GM12891 (cell line): ENCODE data around the gene PGPEP1.
A peak's percentile ranks its signal among the peaks of the same experiment; 100 is the strongest.

Source experiments
- DNase-seq: peaks from one replicate; pipeline ENCODE4 v3.0.0; 2011; ENCODE audit warnings: low spot score; ENCODE audit not compliant: insufficient read length
- FAIRE-seq: peaks from 2 replicates; lab custom pipeline; 2011; peaks lifted over from hg19 to GRCh38; lab: Jason Lieb, UNC
- PAX5 ChIP-seq: IDR thresholded peaks from 2 replicates; pipeline ENCODE4 v1.6.1; 2011; ENCODE audit warnings: low read length, moderate library complexity, mild to moderate bottlenecking; ENCODE audit not compliant: insufficient read depth, severe bottlenecking
- POLR2A ChIP-seq: IDR thresholded peaks from 2 replicates; pipeline ENCODE4 v1.6.1; 2011; ENCODE audit warnings: low read depth, low read length, control low read depth
- POLR2AphosphoS5 ChIP-seq: IDR thresholded peaks from 2 replicates; pipeline ENCODE4 v1.6.1; 2011; ENCODE audit warnings: low read depth, low read length, control low read depth
- POU2F2 ChIP-seq: IDR thresholded peaks from 2 replicates; pipeline ENCODE4 v1.6.1; 2011; ENCODE audit warnings: low read depth, mild to moderate bottlenecking, control low read depth, low read length, moderate library complexity
- SPI1 ChIP-seq: IDR thresholded peaks from 2 replicates; pipeline ENCODE4 v1.6.1; 2011; ENCODE audit warnings: low read depth, low read length, control low read depth
- TAF1 ChIP-seq: IDR thresholded peaks from 2 replicates; pipeline ENCODE4 v1.6.1; 2011; ENCODE audit warnings: low read depth, low read length, control low read depth

Gene PGPEP1

GRCh38 chr19:18307271-18307681 is 33.1 kb upstream of the PGPEP1 start:
- peak; percentile 73 for FAIRE-seq
- DNase-seq: no peak
- TF ChIP-seq POLR2A: no peak
- no peak for TF ChIP-seq PAX5
- TF ChIP-seq SPI1: 0 out of 2 replicates have a peak, but pooled peaks have one; percentile 24

GRCh38 chr19:18308051-18308947 is 32.1 kb upstream of the PGPEP1 start:
- FAIRE-seq: no peak
- TF ChIP-seq POLR2AphosphoS5 (no peak), POLR2A (no peak), PAX5 (no peak), TAF1 (no peak), SPI1 (no peak), POU2F2 (no peak)
- DNase-seq: no peak

- TF ChIP-seq TAF1: no peak
- TF ChIP-seq PAX5: no peak
- TF ChIP-seq POLR2AphosphoS5: no peak
- no peak for TF ChIP-seq SPI1
- no peak for TF ChIP-seq POU2F2
- no peak for TF ChIP-seq POLR2A
These were observed 31.5 kb upstream of the PGPEP1 start for GRCh38 chr19:18308948-18309325.

GRCh38 chr19:18309525-18310064 is 30.8 kb upstream of the PGPEP1 start:
- no peak for TF ChIP-seq POU2F2
- TF ChIP-seq PAX5: no peak
- TF ChIP-seq POLR2A: no peak
- TF ChIP-seq TAF1: no peak
- TF ChIP-seq SPI1: no peak
- TF ChIP-seq POLR2AphosphoS5: no peak
- no peak for FAIRE-seq
- DNase-seq: no peak

More at GRCh38 chr19:18308948-18309325, 31.5 kb upstream of the PGPEP1 start:
- DNase-seq: no peak
- FAIRE-seq: no peak

- TF ChIP-seq TAF1 (no peak), POLR2AphosphoS5 (no peak), POU2F2 (no peak), SPI1 (no peak), POLR2A (no peak), PAX5 (no peak)
- FAIRE-seq (no peak), DNase-seq (no peak)
These were observed 30.1 kb upstream of the PGPEP1 start for GRCh38 chr19:18310118-18310909.

- DNase-seq (no peak), FAIRE-seq (no peak)
- TF ChIP-seq TAF1 (no peak), POLR2AphosphoS5 (no peak), PAX5 (no peak), SPI1 (no peak), POLR2A (no peak)
These were observed 29.4 kb upstream of the PGPEP1 start for GRCh38 chr19:18310966-18311365.

GRCh38 chr19:18311502-18312091 is 28.8 kb upstream of the PGPEP1 start:
- FAIRE-seq (no peak), DNase-seq (no peak)
- TF ChIP-seq POU2F2 (no peak), TAF1 (no peak), POLR2A (no peak)

- no peak for TF ChIP-seq POU2F2
- no peak for TF ChIP-seq SPI1
- no peak for TF ChIP-seq PAX5
- no peak for TF ChIP-seq POLR2AphosphoS5
- TF ChIP-seq TAF1: no peak
- TF ChIP-seq POLR2A: no peak
- DNase-seq (no peak), FAIRE-seq (no peak)
These were observed 28.3 kb upstream of the PGPEP1 start for GRCh38 chr19:18312092-18312534.

GRCh38 chr19:18313398-18313797 is 27.0 kb upstream of the PGPEP1 start:
- TF ChIP-seq TAF1 (no peak), POU2F2 (no peak), PAX5 (no peak), POLR2AphosphoS5 (no peak), POLR2A (no peak), SPI1 (no peak)
- no peak for FAIRE-seq
- no peak for DNase-seq
